Nephron progenitor cell (in vitro differentiated cells): ENCODE data around the gene PRRX2.

Experiments
- DNase-seq: peaks from one replicate; pipeline ENCODE4 v3.0.0; 2021
- H3K27ac Mint-ChIP-seq: 2 replicates; pipeline ENCODE4 v1.8.0; 2021; ENCODE audit warnings: mild to moderate bottlenecking, moderate library complexity, mixed read lengths
- H3K27me3 Mint-ChIP-seq: 2 replicates; pipeline ENCODE4 v1.8.0; 2021; ENCODE audit warnings: mild to moderate bottlenecking, low read depth, mixed read lengths; ENCODE audit not compliant: poor library complexity
- H3K36me3 Mint-ChIP-seq: 2 replicates; pipeline ENCODE4 v1.8.0; 2021; ENCODE audit warnings: low read depth, mixed read lengths
- H3K4me1 Mint-ChIP-seq: 2 replicates; pipeline ENCODE4 v1.8.0; 2021; ENCODE audit warnings: mixed read lengths
- H3K4me3 Mint-ChIP-seq: 2 replicates; pipeline ENCODE4 v1.8.0; 2021; ENCODE audit warnings: mild to moderate bottlenecking, moderate library complexity, mixed read lengths
- H3K9me3 Mint-ChIP-seq: 2 replicates; pipeline ENCODE4 v1.8.0; 2021; ENCODE audit warnings: mild to moderate bottlenecking, moderate library complexity, mixed read lengths
- TF ChIP-seq, protein P1 (sequence below): fragments of 200-600 bp; sonication (generic); IDR thresholded peaks from 2 replicates; pipeline ENCODE4 v1.5.0; 2021; ENCODE audit warnings: antibody characterized with exemption

Gene PRRX2

DNA sequence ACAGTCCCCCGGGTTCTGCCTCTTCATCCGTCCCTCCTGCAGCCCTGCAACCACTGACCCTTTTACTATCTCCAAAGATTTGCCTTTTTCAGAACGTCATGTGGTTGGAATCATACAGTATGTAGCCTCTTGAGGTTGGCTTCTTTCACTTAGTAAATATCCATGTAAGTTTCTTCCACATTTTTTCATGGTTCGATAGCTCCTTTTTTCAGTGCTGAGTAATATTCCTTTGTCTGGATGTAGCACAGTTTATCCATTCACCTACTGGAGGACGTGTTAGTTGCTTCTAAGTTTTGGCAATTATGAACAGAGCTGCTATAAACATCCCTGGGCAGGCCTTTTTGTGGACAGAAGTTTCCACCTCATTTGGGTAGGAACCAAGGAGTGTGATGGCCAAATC lies 27.1 kb downstream of the PRRX2 start:
- H3K4me3 Mint-ChIP-seq, result no peak overlapping the region
- DNase-seq, result no peak
- H3K27ac Mint-ChIP-seq, result no peak overlapping the region
- H3K27me3 Mint-ChIP-seq, result peaks cover 49% of the 10 kb centered on the region
- peaks cover 22% of the 10 kb centered on the region for H3K4me1 Mint-ChIP-seq
- H3K36me3 Mint-ChIP-seq, result peaks cover 17% of the 10 kb centered on the region
- H3K9me3 Mint-ChIP-seq, result no peaks in the 10 kb centered on the region
- TF ChIP-seq, protein P1, sequence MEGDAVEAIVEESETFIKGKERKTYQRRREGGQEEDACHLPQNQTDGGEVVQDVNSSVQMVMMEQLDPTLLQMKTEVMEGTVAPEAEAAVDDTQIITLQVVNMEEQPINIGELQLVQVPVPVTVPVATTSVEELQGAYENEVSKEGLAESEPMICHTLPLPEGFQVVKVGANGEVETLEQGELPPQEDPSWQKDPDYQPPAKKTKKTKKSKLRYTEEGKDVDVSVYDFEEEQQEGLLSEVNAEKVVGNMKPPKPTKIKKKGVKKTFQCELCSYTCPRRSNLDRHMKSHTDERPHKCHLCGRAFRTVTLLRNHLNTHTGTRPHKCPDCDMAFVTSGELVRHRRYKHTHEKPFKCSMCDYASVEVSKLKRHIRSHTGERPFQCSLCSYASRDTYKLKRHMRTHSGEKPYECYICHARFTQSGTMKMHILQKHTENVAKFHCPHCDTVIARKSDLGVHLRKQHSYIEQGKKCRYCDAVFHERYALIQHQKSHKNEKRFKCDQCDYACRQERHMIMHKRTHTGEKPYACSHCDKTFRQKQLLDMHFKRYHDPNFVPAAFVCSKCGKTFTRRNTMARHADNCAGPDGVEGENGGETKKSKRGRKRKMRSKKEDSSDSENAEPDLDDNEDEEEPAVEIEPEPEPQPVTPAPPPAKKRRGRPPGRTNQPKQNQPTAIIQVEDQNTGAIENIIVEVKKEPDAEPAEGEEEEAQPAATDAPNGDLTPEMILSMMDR, result no peak

DNA sequence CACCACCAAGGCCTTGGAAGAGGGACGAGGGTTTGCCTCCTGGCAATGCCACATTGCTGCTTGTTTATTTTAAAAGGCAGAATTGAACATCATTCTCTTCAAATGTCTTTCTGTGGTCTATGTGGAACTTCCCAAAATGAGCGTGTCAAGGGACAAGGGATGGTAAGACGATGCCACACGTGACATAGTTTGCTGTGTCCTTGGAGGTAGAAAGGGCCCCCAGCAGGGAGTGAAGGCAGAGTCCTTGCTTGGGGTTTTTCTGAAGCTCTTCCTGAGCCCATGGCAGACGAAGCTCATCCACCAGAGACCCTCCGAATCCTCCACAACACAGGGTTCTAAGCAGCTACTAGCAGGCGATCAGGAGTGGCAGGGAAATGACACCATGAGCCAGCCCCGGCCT lies 28.3 kb downstream of the PRRX2 start:
- H3K27me3 Mint-ChIP-seq, result peaks cover 47% of the 10 kb centered on the region
- TF ChIP-seq, protein P1, result no peak
- no peaks in the 10 kb centered on the region for H3K9me3 Mint-ChIP-seq
- H3K4me3 Mint-ChIP-seq, result no peak overlapping the region
- no peak for DNase-seq
- H3K36me3 Mint-ChIP-seq, result peaks cover 17% of the 10 kb centered on the region
- peaks cover 22% of the 10 kb centered on the region for H3K4me1 Mint-ChIP-seq
- peak overlapping the region; percentile 16 for H3K27ac Mint-ChIP-seq

DNA sequence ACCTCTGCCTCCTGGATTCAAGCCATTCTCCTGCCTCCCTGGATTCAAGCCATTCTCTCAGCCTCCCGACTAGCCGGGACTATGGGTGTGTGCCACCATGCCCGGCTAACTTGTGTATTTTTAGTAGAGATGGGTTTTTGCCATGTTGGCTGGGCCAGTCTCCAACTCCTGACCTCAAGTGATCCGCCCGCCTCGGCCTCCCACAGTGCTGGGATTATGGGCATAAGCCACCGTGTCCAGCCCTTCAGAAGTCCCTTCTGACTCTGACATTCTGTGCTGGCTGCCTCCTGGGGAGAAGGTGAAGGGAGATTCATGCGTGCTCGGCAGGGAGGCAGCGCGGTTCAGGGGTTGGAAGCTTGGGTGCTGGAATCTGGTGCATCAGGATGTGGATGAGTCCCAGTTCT lies 28.8 kb downstream of the PRRX2 start:
- Mint-ChIP-seq H3K9me3 (no peaks in the 10 kb centered on the region), H3K27ac (no peak overlapping the region), H3K36me3 (peaks cover 17% of the 10 kb centered on the region), H3K27me3 (peaks cover 42% of the 10 kb centered on the region), H3K4me1 (peaks cover 22% of the 10 kb centered on the region), H3K4me3 (no peak overlapping the region)
- TF ChIP-seq, protein P1, result no peak
- DNase-seq, result no peak

DNA sequence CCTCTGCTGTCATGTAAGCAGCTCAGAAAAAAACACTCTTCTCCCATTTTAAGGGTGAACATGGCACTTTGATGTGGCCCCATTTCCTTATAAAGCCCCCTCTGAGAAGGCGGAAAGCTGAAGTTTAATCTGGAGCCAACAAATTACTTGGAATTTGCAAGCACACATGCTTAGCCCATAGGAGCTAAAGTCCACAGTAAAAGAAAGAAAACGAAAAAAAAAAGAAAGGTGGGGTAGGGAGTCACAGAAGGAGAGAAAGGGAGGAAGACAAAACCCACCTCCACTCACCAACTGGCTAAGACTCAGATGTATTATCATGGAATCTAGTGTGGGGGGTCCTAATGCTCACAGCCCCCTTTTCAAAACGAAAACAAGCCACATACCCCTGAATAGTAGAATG lies 30.4 kb downstream of the PRRX2 start:
- peaks cover 25% of the 10 kb centered on the region for H3K4me1 Mint-ChIP-seq
- H3K36me3 Mint-ChIP-seq, result peaks cover 20% of the 10 kb centered on the region
- H3K4me3 Mint-ChIP-seq, result peak overlapping the region; percentile 36
- peaks cover 40% of the 10 kb centered on the region for H3K27me3 Mint-ChIP-seq
- no peak for DNase-seq
- H3K9me3 Mint-ChIP-seq, result no peaks in the 10 kb centered on the region
- H3K27ac Mint-ChIP-seq, result no peak overlapping the region
- TF ChIP-seq, protein P1, result no peak

DNA sequence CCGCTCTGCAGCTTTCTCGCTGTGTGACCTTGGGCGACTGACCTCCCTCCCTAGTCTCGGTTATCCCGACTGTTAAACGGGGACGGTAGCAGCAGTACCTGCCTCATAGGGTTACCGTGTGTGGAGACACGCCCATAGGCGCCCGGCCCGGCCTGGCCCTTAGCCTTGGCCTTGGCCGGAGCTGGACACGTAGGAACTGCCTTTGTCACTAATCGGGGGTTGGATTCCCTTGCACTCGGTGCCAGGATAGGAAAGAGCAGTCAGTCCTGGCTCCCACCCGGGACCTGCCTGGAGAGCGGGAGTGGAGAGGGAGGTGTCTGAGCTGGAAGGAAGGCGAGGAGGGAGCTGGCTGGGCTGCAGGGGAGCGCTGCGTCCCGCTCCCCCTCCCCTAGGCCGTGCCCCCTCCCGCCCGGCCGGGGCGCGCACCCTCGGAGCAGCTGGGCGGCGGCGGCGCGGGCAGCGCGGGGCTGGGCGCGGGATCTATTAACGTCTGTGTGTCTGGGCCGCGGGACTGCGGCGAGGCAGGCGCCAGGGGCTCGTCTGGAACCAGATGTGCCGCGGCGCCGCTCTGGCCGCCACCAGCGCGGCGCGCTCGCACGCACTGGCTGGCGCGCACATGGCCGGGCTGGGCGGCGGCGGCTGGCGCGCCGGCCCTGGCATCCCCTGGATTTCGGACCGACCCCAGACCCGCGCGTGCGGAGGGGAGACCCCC lies 31.7 kb downstream of the PRRX2 start:
- TF ChIP-seq, protein P1, result no peak
- H3K27me3 Mint-ChIP-seq, result peaks cover 39% of the 10 kb centered on the region
- peaks cover 17% of the 10 kb centered on the region for H3K36me3 Mint-ChIP-seq
- H3K4me1 Mint-ChIP-seq, result peaks cover 28% of the 10 kb centered on the region
- no peaks in the 10 kb centered on the region for H3K9me3 Mint-ChIP-seq
- no peak overlapping the region for H3K27ac Mint-ChIP-seq
- DNase-seq, result peak; percentile 72
- H3K4me3 Mint-ChIP-seq, result peak overlapping the region; percentile 90

DNA sequence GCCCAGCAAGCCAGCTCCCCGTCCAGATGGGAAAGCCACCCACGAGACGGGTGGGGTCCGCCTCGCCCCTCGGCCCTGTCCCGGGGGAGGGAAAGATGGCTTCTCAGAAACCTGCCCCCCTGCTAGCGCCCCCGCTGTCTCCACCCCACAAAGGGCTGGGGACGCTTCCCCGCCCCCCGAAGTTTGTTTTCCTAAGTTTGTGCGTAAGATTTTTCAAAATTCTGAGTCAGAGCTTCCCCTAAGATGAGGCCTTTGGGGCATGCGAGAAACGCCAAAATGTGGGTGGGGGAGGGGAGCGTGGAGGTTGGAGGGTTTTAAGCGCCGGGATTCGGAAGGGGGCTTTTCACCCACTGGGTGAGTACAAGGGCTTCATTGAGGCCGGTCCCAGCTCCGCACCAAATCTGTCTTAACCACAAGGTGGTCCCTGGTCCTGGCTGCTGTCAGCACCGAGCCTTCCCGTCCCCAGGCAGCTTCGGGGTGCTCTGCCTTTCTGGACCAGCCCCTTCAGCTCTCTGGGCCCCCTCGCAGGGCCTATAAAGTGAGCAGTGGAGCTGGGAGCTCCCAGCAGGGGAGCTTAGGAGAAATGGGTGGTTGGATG lies 32.3 kb downstream of the PRRX2 start:
- peak overlapping the region; percentile 70 for H3K4me3 Mint-ChIP-seq
- peaks cover 11% of the 10 kb centered on the region for H3K36me3 Mint-ChIP-seq
- H3K9me3 Mint-ChIP-seq, result no peaks in the 10 kb centered on the region
- TF ChIP-seq, protein P1, result no peak
- no peak for DNase-seq
- H3K27ac Mint-ChIP-seq, result no peak overlapping the region
- H3K4me1 Mint-ChIP-seq, result peaks cover 33% of the 10 kb centered on the region
- H3K27me3 Mint-ChIP-seq, result peaks cover 42% of the 10 kb centered on the region
